ENCODE measurements around the gene GSAP. TPM values are rescaled to one million over a fixed set of nuclear protein-coding genes. Genes with fewer than 3 reads are reported as not detected.

GSAP gene
- total and polyA plus RNA-seq, 8 donors, result 34.1 to 60.1 (median 45.7) TPM

DNA sequence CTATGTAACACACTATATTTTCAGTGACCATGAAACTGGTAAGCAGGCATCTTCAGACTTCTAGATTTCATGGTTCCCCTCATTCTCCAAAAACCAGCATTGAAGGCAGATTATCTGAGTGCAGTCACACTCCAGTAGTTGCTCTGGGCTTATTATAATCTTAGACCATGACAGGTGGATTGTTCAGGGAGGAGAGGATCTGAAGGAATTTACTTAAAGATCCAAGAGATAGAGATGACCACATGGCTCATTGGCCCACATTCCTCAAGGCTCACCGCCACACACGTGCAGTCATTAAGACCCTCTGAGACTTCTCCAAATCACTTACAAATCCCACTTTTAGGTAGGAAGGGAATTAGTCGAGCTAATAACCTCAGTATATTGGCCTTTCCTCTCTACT, 55.2 kb downstream of the GSAP start:
- Histone ChIP-seq H3K4me3 (no peak overlapping the region), H3K36me3 (peaks cover 0 to 18% of the 10 kb centered on the region in 2 donors), H3K27ac (no peak overlapping the region), H3K27me3 (no peaks in the 10 kb centered on the region), H3K4me1 (no peaks in the 10 kb centered on the region), H3K9me3 (no peaks in the 10 kb centered on the region)
- ATAC-seq (no peak), DNase-seq (no peak)
- intact Hi-C loops (cut with DNase I), result no loop called here
- TF ChIP-seq, protein P1, sequence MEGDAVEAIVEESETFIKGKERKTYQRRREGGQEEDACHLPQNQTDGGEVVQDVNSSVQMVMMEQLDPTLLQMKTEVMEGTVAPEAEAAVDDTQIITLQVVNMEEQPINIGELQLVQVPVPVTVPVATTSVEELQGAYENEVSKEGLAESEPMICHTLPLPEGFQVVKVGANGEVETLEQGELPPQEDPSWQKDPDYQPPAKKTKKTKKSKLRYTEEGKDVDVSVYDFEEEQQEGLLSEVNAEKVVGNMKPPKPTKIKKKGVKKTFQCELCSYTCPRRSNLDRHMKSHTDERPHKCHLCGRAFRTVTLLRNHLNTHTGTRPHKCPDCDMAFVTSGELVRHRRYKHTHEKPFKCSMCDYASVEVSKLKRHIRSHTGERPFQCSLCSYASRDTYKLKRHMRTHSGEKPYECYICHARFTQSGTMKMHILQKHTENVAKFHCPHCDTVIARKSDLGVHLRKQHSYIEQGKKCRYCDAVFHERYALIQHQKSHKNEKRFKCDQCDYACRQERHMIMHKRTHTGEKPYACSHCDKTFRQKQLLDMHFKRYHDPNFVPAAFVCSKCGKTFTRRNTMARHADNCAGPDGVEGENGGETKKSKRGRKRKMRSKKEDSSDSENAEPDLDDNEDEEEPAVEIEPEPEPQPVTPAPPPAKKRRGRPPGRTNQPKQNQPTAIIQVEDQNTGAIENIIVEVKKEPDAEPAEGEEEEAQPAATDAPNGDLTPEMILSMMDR (IDR thresholded peaks at IDR 0.05), result no peak

- intact Hi-C loops (cut with DNase I), result no loop called here
- ATAC-seq (no peak), DNase-seq (no peak)
- Histone ChIP-seq H3K27ac (no peak overlapping the region), H3K4me3 (no peak overlapping the region), H3K36me3 (peaks cover 0 to 25% of the 10 kb centered on the region in 2 donors), H3K9me3 (no peaks in the 10 kb centered on the region), H3K4me1 (no peaks in the 10 kb centered on the region), H3K27me3 (no peaks in the 10 kb centered on the region)
- TF ChIP-seq, protein P1 (IDR thresholded peaks at IDR 0.05), result no peak
Observed at GRCh38 chr7:77360104-77360503, 56.0 kb downstream of the GSAP start.

- Histone ChIP-seq H3K27ac (no peak overlapping the region), H3K9me3 (no peaks in the 10 kb centered on the region), H3K27me3 (no peaks in the 10 kb centered on the region), H3K4me1 (no peaks in the 10 kb centered on the region), H3K36me3 (peaks cover 0 to 30% of the 10 kb centered on the region in 2 donors), H3K4me3 (no peak overlapping the region)
- intact Hi-C loops (cut with DNase I), result no loop called here
- TF ChIP-seq, protein P1 (IDR thresholded peaks at IDR 0.05), result no peak
- DNase-seq, result no peak
- ATAC-seq, result no peak
Observed at GRCh38 chr7:77359599-77359998, 56.5 kb downstream of the GSAP start.

- Histone ChIP-seq H3K4me1 (peaks cover 7 to 15% of the 10 kb centered on the region in 2 donors), H3K36me3 (peaks cover 0 to 30% of the 10 kb centered on the region in 2 donors), H3K27ac (no peak overlapping the region), H3K4me3 (no peak overlapping the region), H3K27me3 (no peaks in the 10 kb centered on the region), H3K9me3 (no peaks in the 10 kb centered on the region)
- no peak for DNase-seq
- TF ChIP-seq, protein P1 (IDR thresholded peaks at IDR 0.05), result no peak
- no peak for ATAC-seq
- intact Hi-C loops (cut with DNase I), result no loop called here
Observed at GRCh38 chr7:77354914-77355313, 61.2 kb downstream of the GSAP start.

- ATAC-seq (no peak), DNase-seq (no peak)
- intact Hi-C loops (cut with DNase I), result no loop called here
- H3K27ac ChIP-seq, result no peak overlapping the region
- H3K4me1 ChIP-seq, result peaks cover 7 to 15% of the 10 kb centered on the region in 2 donors
- peaks cover 0 to 29% of the 10 kb centered on the region in 2 donors for H3K36me3 ChIP-seq
- TF ChIP-seq, protein P1 (IDR thresholded peaks at IDR 0.05), result no peak
- H3K9me3 ChIP-seq, result no peaks in the 10 kb centered on the region
- no peaks in the 10 kb centered on the region for H3K27me3 ChIP-seq
- H3K4me3 ChIP-seq, result no peak overlapping the region
Observed at GRCh38 chr7:77354484-77354883, 61.7 kb downstream of the GSAP start.

All from left lung (tissue), 10 donors.